VCaP (cell line): Measurements from ENCODE around the gene GRB10.

Experiments
- H3K27ac ChIP-seq: fragments of 450-650 bp; 2 replicates; pipeline ENCODE4 v1.5.1; 2017
- CTCF ChIP-seq: fragments of 450-650 bp; conservative IDR thresholded peaks from 2 replicates; pipeline ENCODE4 v1.5.1; 2017; ENCODE audit warnings: mild to moderate bottlenecking, moderate library complexity

The GRB10 gene

GRCh38 chr7:50666124-50666496 is 116.6 kb downstream of the GRB10 start:
- no peak for TF ChIP-seq CTCF
- no peak overlapping the region for H3K27ac ChIP-seq

DNA sequence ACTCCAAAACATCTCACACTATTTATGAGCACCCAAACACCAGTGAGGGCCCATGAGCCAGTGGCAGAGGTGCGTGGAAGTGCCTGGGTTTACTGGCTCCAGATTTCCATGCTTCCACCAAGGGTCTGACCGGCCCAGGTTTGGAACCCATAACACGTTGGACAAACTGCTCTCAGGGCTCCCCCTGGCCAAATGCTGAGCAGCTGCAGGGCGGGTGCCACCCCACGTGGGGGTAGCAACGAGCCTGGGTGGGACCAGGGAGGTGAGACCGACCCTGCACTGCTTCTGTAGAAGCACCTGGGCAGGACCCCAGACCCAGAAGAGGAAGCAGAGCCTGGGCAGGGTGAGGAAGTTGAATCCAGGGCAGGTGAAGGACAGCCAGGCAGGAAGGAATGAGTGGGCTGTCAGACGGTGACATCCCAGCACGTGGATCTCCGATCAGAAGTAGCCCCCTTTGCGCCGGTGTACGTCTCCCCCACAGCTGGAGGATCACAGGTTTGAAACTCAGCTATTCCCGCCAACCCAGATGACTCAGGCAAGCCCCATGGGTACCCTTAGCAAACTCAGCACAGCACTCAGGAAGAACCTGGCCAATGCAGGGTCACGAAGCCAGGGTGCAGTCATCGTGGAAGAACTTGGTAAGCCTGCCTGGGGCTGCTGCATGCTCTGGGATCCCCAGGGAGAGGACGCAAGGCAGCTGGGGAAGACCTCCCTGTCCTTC is 117.1 kb downstream of the GRB10 start:
- H3K27ac ChIP-seq: no peak overlapping the region
- TF ChIP-seq CTCF: no peak

DNA sequence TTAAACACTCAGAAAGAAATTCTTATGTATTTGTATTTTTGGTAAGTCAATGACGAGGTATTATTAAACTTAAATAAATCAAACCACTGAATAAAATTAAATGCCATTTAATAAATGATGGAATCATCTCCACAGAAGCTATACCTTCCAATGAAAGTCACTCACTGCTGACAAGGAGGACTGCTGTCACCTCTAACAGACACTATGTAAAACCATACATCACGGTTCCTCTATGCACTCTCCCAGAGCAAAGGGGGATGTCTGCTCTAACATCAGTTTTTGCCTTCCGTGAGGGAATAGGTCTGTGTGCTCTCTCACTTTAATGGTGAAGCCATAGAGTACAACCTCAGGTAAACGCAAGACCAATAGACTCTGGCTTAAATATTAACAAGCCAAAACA is 117.8 kb downstream of the GRB10 start:
- H3K27ac ChIP-seq: no peak overlapping the region
- no peak for TF ChIP-seq CTCF

DNA sequence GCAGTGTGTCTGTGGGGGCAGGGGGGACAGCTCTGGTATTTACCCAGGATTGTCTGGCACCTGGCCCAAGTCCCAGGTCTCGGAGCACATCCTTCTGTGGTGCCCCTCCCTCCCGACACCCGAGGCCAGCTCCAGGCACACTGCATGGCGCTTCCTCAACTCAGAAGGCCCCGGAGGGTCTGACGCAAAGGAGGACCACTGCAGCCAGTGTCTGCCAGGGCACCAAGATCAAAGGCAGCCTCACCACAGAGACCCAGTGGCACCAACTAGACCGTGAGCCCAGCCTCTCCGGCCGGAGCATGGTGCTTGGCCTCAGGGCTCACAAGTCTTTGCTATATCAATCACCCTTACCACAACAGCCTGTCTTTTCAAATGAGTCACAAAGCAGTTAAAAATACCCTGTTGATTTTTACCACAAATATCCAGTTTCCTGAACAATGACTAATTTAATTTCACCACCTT is 118.2 kb downstream of the GRB10 start:
- TF ChIP-seq CTCF: no peak

GRCh38 chr7:50663396-50664102 is 119.1 kb downstream of the GRB10 start:
- no peak overlapping the region for H3K27ac ChIP-seq
- TF ChIP-seq CTCF: no peak

More for the DNA sequence above, 118.2 kb downstream of the GRB10 start:
- no peak overlapping the region for H3K27ac ChIP-seq

DNA sequence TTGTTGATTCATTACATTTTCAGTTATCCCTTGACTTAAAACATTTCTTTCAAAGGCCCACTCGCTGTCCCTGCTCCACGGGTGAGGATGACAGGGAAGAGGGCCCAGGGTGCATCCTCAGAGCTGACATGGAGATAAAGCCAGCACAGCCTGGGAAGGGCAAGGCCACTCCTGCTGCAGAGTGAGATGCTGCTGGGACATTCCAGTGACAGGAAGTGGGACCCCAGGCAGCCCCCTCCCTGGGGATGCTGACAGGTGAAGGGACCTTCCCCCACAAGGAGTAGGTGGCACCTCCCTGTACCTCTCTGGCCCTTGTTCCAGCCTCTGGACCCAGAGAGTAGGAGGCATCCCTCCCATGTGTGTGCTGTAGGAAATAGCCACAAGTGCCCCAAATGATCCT is 119.7 kb downstream of the GRB10 start:
- H3K27ac ChIP-seq: no peak overlapping the region
- no peak for TF ChIP-seq CTCF

DNA sequence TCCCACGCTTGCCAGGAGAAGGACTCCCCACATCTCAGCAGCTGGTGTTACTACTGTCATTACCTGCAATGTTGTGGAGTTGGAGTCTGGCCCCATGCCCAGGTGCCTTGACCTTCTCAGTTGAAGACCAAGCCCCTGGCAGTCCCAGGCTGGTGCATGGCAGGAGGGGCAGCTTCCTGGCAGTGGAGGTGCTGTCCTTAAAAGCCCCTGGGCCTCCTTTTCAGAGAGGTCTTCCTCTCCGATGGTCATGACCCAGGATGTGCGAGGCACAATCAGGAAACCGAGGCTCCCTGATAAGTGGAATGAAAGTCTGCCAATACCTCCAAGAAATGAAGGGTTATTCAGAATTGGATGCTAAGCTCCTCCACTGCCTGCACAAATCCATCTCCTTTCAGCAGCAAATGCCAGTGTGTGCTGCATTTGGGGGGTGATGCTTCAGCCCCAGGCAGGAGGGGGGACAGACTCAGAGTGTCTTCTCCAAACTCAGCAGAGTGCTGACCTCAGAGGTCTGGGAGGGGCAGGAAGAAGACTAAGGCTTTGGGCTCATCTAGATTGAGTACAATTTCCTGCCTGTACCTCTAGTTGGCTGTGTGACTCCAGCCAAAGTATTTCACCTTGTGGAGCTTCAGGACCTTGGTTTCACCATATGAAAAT is 120.5 kb downstream of the GRB10 start:
- TF ChIP-seq CTCF: no peak
- no peak overlapping the region for H3K27ac ChIP-seq
